GM19099 (cell line): ENCODE results near the gene CYTH3.

ENCODE experiments used
- POLR2A ChIP-seq: IDR thresholded peaks from 3 replicates; pipeline ENCODE4 v1.6.1; 2011; ENCODE audit warnings: low read depth; ENCODE audit not compliant: insufficient read length; ENCODE audit errors: extremely low read depth

Gene CYTH3

DNA sequence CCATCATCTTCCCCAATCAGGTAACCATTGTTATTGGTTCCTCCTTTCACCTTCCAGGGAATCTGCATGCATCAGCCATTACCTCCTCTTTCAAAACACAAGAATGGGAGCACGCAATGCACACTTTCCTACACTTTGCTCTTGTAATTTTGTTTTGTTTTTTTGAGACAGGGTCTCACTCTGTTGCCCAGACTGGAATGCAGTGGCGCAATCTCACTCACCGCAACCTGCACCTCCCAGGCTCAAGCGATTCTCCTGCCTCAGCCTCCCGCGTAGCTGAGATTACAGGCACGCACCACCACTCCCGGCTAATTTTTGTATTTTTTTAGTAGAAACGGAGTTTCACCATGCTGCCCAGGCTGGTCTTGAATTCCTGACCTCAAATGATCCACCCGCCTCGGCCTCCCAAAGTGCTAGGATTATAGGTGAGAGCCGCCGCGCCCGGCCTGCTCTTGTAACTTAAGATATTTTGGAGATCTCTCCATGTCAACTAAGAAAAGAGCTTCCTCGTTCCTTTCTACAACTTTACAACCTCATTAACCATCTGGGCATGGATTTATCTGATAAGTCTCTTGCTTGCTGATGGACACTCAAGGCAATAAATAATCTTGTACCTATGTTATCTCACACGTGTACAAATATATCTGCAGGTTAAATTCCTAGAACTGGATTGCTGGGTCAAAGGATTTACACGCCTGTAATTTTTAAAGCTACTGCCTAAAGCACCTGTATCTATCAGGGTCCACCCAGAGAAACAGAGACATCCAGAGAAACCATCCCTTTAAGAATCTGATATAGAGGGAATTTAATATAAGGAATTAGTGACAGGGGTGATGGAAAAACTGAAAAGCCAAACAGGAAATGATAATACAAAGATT is 4.2 kb downstream of the CYTH3 start:
- no peak for TF ChIP-seq POLR2A

- no peak for TF ChIP-seq POLR2A
Measured at GRCh38 chr7:6266699-6267098, 5.7 kb downstream of the CYTH3 start.

DNA sequence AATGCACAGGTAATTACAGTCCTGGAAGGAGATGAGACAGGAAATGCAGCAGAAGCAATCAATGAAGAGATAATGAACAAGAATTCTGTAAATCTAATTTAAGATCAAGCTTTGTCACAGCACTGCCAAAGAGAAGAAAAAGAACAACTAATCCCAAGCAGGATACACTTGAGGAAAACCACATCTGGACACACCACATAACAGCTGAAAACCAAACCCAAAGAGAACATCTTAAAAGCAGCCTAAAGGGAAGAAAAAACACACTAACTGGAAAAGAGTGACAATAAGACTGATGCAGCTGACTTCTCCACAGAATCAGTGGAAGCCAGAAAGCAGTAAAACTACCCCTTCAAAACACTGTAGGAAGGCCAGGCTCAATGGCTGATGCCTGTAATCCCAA is 10.2 kb downstream of the CYTH3 start:
- TF ChIP-seq POLR2A = no peak

DNA sequence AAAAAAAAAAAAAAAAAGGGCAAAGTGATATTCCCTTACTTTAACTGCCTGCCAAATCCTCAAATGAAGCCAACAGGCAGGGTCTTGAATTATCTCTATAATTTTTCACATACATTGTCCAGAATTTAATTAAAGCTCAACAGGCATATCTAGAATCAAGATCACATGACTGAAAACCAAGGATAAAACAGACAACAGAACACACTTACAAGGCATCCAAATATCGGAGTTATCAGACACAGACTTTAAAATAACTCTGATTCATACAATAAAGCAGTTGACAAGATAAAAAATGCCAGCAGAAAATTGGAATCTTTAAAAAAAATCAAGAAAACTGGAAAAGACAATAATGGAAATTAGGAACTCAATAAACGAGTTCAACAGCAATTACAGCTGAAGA is 10.7 kb downstream of the CYTH3 start:
- TF ChIP-seq POLR2A = no peak

DNA sequence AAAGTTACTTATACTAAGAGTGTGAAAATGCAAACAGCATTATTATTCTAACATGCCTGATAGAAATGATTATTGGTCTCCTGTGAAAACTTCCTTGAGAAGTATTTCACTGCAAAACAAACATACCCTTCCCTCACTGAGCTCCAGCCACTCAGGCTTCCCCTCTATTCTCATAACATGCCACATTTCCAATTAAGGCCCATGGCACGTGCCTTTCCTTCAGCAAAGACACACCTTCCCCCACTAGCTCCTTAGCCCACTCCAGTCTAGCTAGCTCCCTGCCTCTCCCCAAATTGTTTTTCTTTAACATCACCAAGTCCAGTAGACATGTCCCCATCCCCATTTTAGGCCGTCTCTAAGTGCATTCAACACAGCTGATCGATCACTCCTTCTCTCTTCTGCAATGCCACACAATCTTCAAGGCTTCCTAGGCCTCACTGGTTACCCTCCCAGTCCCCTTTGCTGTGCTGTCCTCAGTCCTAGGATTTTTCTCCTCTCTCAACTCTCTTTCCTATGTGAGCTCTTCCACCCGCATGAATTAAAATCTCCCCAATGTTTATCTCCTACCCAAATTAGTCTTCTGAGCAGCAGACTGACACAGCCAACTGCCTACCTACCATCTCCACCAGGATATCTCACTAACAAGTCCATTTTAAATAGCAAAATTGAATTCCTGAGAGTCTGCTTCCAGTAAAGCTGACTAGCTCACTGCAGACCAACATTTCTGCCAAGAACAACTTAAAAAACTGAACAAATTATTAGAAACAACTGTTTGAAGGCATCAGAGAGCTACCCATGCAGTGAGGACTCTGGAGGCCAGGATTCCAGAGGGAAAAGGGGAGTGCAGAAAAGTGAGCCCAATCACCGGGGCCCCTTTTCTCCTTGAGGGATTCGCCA is 11.9 kb downstream of the CYTH3 start:
- no peak for TF ChIP-seq POLR2A

DNA sequence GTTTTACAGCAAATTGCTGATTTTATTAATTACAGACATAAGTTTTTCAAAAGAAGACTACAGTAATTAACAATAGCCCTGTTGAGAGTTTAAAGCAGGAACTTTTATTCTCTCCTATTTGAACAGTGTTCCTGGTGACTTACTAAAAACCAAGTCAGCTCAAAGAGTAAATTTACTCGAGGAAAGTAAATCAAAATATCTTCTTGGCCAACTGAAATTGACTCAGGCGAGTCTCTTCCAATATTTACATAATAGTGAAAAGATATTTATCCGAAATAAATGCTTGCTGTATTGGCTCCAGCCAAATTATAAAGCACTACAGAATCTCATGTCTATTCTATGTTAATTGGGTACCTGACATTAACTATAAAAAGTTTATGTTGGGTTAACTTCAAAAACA is 13.2 kb downstream of the CYTH3 start:
- TF ChIP-seq POLR2A = no peak

- no peak for TF ChIP-seq POLR2A
Measured at GRCh38 chr7:6258440-6259182, 13.8 kb downstream of the CYTH3 start.

DNA sequence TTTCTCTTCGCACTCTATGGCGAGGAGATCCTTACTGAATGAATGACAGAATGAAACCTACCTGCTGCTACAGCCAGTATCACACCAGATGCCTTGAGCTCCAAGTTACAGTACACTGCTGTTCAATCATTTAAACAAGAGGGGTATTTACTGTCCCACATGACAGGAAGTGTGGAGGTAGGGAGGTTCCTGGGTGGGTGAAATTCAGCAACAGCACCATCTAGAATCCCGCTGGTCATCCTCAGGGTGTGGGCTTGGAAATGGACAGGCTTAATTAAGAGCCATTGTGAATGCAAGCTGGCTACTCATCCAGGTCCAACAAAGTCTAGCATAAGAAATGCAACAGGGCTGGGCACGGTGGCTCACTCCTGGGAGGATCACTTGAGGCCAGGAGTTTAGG is 14.7 kb downstream of the CYTH3 start:
- no peak for TF ChIP-seq POLR2A

GRCh38 chr7:6256677-6257535 is 15.5 kb downstream of the CYTH3 start:
- no peak for TF ChIP-seq POLR2A

DNA sequence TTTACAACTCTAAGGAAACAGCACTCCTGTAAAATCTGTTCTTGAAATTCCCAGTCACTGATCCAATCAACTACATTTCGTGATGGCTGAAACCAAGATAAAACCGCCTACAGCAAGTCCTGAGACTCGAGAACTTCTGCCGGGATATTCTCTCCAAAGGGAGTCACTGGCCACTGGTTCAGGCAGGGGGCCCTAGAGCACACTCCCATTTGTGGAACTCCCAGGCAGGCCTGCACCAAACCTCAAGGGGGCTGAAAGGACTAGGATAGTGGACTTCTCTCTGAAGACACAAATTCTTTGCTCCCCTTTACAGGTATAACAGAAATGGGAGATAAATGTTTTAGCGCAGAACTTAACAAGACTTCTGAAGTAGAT is 16.3 kb downstream of the CYTH3 start:
- no peak for TF ChIP-seq POLR2A

DNA sequence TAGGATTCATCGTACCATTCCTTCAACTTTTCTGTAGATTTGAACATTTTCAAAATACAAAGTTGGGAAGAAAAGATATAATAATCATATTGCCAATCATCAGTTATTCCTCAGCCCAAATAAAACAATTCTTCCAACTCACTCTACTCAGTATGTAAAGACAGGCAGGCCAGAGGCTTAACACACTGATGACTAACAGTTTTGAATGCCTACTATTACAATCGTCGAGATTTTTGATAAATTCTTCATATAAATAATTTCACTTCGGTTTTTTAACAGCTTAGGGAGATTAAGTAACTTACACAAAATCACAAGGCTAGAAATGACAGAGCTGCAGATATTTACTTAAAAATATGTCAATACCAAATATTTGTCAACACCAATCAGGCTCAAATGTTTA is 17.6 kb downstream of the CYTH3 start:
- TF ChIP-seq POLR2A = no peak

DNA sequence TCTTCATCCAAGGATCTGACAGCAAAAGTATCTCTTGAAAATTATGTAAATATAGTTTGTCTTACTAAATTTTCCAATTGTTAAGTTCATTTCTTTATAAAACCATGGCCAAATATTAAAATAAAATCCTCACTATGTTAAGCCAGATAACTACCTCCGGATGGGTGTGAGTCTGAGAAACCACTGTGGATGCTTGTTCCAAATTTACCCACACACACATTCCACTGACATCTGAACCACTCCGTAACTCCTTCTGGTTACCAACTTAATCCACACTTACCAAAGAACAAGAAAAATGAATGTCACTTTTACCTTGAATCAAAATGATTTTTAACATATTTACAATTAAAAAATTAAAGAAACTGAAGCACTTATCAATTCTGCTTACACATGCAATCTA is 19.7 kb downstream of the CYTH3 start:
- TF ChIP-seq POLR2A = no peak

DNA sequence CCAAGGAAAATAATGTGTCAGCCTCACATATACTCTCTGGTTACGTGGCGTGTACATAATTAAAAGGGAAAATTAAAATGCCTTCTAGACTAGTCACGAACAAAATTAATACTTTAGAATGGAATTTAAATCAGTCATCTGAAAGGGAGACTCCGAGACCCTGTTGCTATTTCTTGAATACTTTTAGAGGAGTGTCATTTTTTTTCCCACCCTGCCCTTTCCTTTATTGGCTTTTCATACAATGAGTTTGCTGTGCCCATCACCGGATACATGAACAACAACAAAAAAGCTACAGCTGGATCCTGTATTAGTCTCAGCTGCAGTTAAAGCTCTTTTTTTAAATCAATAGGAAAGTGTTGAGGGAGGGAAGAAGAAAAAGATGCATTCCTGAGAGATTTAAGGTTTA is 20.1 kb downstream of the CYTH3 start:
- no peak for TF ChIP-seq POLR2A

GRCh38 chr7:6251653-6252052 is 20.8 kb downstream of the CYTH3 start:
- TF ChIP-seq POLR2A = no peak

- no peak for TF ChIP-seq POLR2A
Measured at GRCh38 chr7:6250364-6250833, 22.0 kb downstream of the CYTH3 start.

DNA sequence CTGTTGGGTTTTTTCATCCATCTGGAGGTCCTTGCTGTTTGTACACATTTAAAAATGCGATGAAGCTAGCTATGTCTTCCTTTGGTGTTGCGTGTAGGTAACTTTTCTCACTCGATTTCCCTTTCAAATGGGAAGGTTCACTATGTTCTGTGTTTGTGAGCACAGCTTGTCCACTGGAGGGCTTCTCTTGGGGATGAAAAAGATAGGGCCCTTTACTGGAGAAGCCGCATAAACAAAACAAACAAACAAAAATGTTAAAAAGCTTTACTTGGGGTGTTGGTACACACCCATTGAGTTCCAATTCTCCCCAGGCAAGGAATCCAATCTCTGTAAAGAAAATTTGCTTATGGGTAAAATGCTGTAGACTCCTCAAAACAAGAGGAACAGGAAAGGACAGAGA is 23.4 kb downstream of the CYTH3 start:
- no peak for TF ChIP-seq POLR2A
